CD4-positive, alpha-beta T cell treated with Interleukin-17A for 1 hour (primary cell): ENCODE results near the gene UQCRQ.

Source experiments
- DNase-seq: peaks from one replicate; pipeline ENCODE4 v3.0.0-alpha.2; 2020

The UQCRQ gene

GRCh38 chr5:132866342-132867045 lies at the start of gene UQCRQ, which contains the start of gene GDF9:
UQCRQ (plus strand) TSS chr5:132866642; CDS start chr5:132866882, 240 bp downstream.
GDF9 (minus strand) TSS chr5:132866469; CDS start chr5:132864533, 1,936 bp downstream.
- peak; percentile 98 for DNase-seq

GRCh38 chr5:132817011-132817410 lies 49.4 kb upstream of the UQCRQ start:
- DNase-seq, result no peak

- DNase-seq, result no peak
These were observed 47.0 kb upstream of the UQCRQ start for GRCh38 chr5:132819468-132819867.

- DNase-seq, result peak; percentile 89
These were observed 46.2 kb upstream of the UQCRQ start for GRCh38 chr5:132820162-132820754.

GRCh38 chr5:132821350-132821749 lies 45.1 kb upstream of the UQCRQ start:
- DNase-seq, result no peak

GRCh38 chr5:132821791-132822190 lies 44.7 kb upstream of the UQCRQ start:
- no peak for DNase-seq

GRCh38 chr5:132822650-132823480 lies 43.6 kb upstream of the UQCRQ start:
- no peak for DNase-seq

- DNase-seq, result no peak
These were observed 42.9 kb upstream of the UQCRQ start for GRCh38 chr5:132823481-132824050.

- no peak for DNase-seq
These were observed 42.0 kb upstream of the UQCRQ start for GRCh38 chr5:132824426-132824825.

- DNase-seq, result no peak
These were observed 41.2 kb upstream of the UQCRQ start for GRCh38 chr5:132825033-132825833.

GRCh38 chr5:132825834-132826391 lies 40.5 kb upstream of the UQCRQ start:
- DNase-seq, result no peak

GRCh38 chr5:132826424-132827082 lies 39.9 kb upstream of the UQCRQ start:
- no peak for DNase-seq

GRCh38 chr5:132827943-132828673 lies 38.3 kb upstream of the UQCRQ start:
- no peak for DNase-seq

- DNase-seq, result no peak
These were observed 37.5 kb upstream of the UQCRQ start for GRCh38 chr5:132828846-132829494.

- peak; percentile 70 for DNase-seq
These were observed 36.6 kb upstream of the UQCRQ start for GRCh38 chr5:132829742-132830435.

- DNase-seq, result no peak
These were observed 35.9 kb upstream of the UQCRQ start, which contains the start of gene SHROOM1 for GRCh38 chr5:132830436-132831094. SHROOM1 (minus strand) TSS chr5:132830647; CDS start chr5:132826140, 4,507 bp downstream.

GRCh38 chr5:132831095-132831860 lies 35.2 kb upstream of the UQCRQ start:
- no peak for DNase-seq

- DNase-seq, result no peak
These were observed 33.8 kb upstream of the UQCRQ start for GRCh38 chr5:132832612-132833011.
